Measurements from ENCODE around the gene SLC23A2. TPM values are rescaled to one million over a fixed set of nuclear protein-coding genes. Genes with fewer than 3 reads are reported as not detected.

The SLC23A2 gene
- total RNA-seq, 1 donor from 2014 or later = 27.1 TPM

DNA sequence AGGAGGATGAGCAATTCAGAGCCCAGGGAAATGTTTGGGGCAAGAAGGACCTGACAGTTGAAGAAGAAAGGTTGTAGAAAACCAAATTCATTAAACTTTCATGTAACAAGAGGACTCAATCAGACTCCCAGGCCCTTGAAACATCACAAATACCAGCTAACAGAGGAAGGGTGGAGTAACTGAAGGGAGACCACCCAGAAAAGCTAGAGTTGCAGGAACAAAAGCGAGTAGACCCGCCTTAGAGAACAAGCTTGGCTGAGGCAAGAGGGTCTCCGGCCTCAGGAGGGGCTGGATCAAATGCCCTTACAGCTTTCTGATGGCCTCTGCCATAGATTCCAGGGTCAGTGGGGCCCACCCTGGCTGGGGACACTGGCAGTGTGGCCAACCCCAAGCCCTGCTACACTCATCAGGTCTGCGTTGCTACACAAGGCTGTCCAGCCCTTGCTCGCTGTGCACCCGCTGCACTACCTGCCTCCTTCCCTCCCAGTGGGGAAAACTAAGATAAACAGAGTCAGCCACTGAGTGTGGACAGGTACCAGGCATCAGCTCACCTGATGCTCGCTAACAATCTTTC is 110.0 kb downstream of the SLC23A2 start:
- H3K27me3 Mint-ChIP-seq (ENCODE audit: low read depth) = no peaks in the 10 kb centered on the region
- H3K36me3 Mint-ChIP-seq (ENCODE audit: low read depth) = peaks cover 5% of the 10 kb centered on the region
- no peak for TF ChIP-seq CTCF (conservative IDR thresholded peaks at IDR 0.05)
- no peak for DNase-seq (ENCODE audit: low read depth, low spot score)
- no peaks in the 10 kb centered on the region for H3K9me3 Mint-ChIP-seq
- H3K27ac Mint-ChIP-seq (ENCODE audit: unreplicated experiment) = no peak overlapping the region
- no peak overlapping the region for H3K4me3 Mint-ChIP-seq
- peaks cover 17% of the 10 kb centered on the region for H3K4me1 Mint-ChIP-seq

- H3K27me3 Mint-ChIP-seq (ENCODE audit: low read depth) = no peaks in the 10 kb centered on the region
- no peak for DNase-seq (ENCODE audit: low read depth, low spot score)
- no peaks in the 10 kb centered on the region for H3K9me3 Mint-ChIP-seq
- peaks cover 2% of the 10 kb centered on the region for H3K36me3 Mint-ChIP-seq (ENCODE audit: low read depth)
- no peak overlapping the region for H3K27ac Mint-ChIP-seq (ENCODE audit: unreplicated experiment)
- no peak overlapping the region for H3K4me3 Mint-ChIP-seq
- H3K4me1 Mint-ChIP-seq = peaks cover 7% of the 10 kb centered on the region
- TF ChIP-seq CTCF (conservative IDR thresholded peaks at IDR 0.05) = no peak
Observed at GRCh38 chr20:4889446-4889845, 111.9 kb downstream of the SLC23A2 start.

DNA sequence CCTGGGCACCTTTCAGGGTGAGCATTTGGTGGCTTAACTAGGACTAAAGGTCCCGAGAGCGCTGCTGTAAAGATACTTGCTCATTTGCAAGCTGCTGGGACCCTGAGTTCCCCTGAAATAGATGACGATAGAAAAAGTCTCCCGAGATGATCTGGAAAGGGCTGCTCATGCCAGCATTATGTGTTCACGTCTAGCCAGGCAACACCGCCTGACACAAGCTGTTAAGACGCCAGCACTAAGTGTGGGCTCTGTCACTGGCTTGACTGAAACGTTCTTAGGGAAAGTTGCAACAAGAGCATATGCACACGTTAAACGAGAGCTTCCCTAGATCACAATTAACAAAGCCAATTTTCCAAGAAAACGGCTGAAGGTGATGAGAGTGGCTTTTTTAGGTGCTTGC is 113.7 kb downstream of the SLC23A2 start:
- H3K27ac Mint-ChIP-seq (ENCODE audit: unreplicated experiment) = no peak overlapping the region
- H3K4me1 Mint-ChIP-seq = no peaks in the 10 kb centered on the region
- no peak for DNase-seq (ENCODE audit: low read depth, low spot score)

GRCh38 chr20:4886771-4887527 is 114.4 kb downstream of the SLC23A2 start:
- no peak for TF ChIP-seq CTCF (conservative IDR thresholded peaks at IDR 0.05)
- H3K36me3 Mint-ChIP-seq (ENCODE audit: low read depth) = peaks cover 5% of the 10 kb centered on the region
- no peaks in the 10 kb centered on the region for H3K4me1 Mint-ChIP-seq

More for the DNA sequence above, 113.7 kb downstream of the SLC23A2 start:
- TF ChIP-seq CTCF (conservative IDR thresholded peaks at IDR 0.05) = no peak
- Mint-ChIP-seq H3K4me3 (no peak overlapping the region), H3K27me3 (ENCODE audit: low read depth) (no peaks in the 10 kb centered on the region), H3K36me3 (ENCODE audit: low read depth) (peaks cover 5% of the 10 kb centered on the region), H3K9me3 (no peaks in the 10 kb centered on the region)

DNA sequence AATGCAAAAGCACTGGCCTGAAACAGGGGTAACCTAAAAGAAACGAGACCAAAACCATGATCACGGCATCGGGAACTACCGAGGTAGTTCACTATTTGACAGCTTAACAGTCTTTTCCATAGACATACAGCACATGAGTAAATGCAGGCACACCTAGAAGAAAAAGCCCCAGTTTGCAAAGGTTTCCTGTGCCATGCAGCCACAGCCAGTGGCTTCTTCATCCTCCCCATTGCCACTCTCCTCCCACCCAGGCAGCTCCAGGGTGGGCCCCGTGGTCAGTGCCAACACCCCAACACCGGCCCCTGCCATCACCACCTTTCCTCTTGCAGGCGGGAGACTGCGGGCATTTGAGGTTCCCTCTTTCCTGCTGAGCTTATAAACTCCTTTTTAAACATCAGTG is 115.4 kb downstream of the SLC23A2 start:
- H3K27ac Mint-ChIP-seq (ENCODE audit: unreplicated experiment) = no peak overlapping the region
- TF ChIP-seq CTCF (conservative IDR thresholded peaks at IDR 0.05) = no peak
- no peak for DNase-seq (ENCODE audit: low read depth, low spot score)

More at GRCh38 chr20:4886771-4887527, 114.4 kb downstream of the SLC23A2 start:
- no peaks in the 10 kb centered on the region for H3K27me3 Mint-ChIP-seq (ENCODE audit: low read depth)
- H3K27ac Mint-ChIP-seq (ENCODE audit: unreplicated experiment) = no peak overlapping the region
- H3K4me3 Mint-ChIP-seq = no peak overlapping the region
- DNase-seq (ENCODE audit: low read depth, low spot score) = no peak
- no peaks in the 10 kb centered on the region for H3K9me3 Mint-ChIP-seq

More for the DNA sequence above, 115.4 kb downstream of the SLC23A2 start:
- Mint-ChIP-seq H3K27me3 (ENCODE audit: low read depth) (no peaks in the 10 kb centered on the region), H3K36me3 (ENCODE audit: low read depth) (peaks cover 9% of the 10 kb centered on the region), H3K4me1 (peaks cover 6% of the 10 kb centered on the region), H3K4me3 (no peak overlapping the region), H3K9me3 (no peaks in the 10 kb centered on the region)

Measured in neural crest cell (in vitro differentiated cells).